Body of pancreas (tissue), 4 donors: Measurements from ENCODE around the gene CYP4F2.
"Not testable (repeated sequence)": the region's sequence is repeated elsewhere in the genome, so short reads cannot be mapped to it uniquely, and the experiment has no call there.

Experiments
- POLR2A ChIP-seq, 3 donors: fragments of 450-650 bp; IDR thresholded peaks; one replicate each; pipeline ENCODE4 v1.6.1; 2016; ENCODE audit warnings: antibody characterized with exemption in 3 of 3, mild to moderate bottlenecking in 2 of 3
- TF ChIP-seq, protein P1 (sequence below), 7 experiments: fragments of 450-650 bp in 4 of 7; fragments of 200-600 bp in 3 of 7; sonication (generic) in 3 of 7; IDR thresholded peaks; one replicate each; pipeline ENCODE4 v1.5.1; 2016 to 2019; ENCODE audit warnings: antibody characterized with exemption in 7 of 7

GRCh38 chr19:15834232-15834631, 63.6 kb downstream of the CYP4F2 start:
- TF ChIP-seq, protein P1, sequence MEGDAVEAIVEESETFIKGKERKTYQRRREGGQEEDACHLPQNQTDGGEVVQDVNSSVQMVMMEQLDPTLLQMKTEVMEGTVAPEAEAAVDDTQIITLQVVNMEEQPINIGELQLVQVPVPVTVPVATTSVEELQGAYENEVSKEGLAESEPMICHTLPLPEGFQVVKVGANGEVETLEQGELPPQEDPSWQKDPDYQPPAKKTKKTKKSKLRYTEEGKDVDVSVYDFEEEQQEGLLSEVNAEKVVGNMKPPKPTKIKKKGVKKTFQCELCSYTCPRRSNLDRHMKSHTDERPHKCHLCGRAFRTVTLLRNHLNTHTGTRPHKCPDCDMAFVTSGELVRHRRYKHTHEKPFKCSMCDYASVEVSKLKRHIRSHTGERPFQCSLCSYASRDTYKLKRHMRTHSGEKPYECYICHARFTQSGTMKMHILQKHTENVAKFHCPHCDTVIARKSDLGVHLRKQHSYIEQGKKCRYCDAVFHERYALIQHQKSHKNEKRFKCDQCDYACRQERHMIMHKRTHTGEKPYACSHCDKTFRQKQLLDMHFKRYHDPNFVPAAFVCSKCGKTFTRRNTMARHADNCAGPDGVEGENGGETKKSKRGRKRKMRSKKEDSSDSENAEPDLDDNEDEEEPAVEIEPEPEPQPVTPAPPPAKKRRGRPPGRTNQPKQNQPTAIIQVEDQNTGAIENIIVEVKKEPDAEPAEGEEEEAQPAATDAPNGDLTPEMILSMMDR (IDR thresholded peaks at IDR 0.05) = not testable (repeated sequence)
- not testable (repeated sequence) for TF ChIP-seq POLR2A (IDR thresholded peaks at IDR 0.05)
